HG03342 (cell line): ENCODE measurements around the gene NRP2.

ENCODE experiments used
- ATAC-seq: cut with Tn5 transposase; IDR thresholded peaks from one replicate; pipeline ENCODE4 v1.9.1; 2021; ENCODE audit warnings: mild to moderate bottlenecking, moderate library complexity; ENCODE audit not compliant: unreplicated experiment

NRP2 gene

GRCh38 chr2:205769879-205770278, 87.6 kb downstream of the NRP2 start:
- no peak for ATAC-seq

DNA sequence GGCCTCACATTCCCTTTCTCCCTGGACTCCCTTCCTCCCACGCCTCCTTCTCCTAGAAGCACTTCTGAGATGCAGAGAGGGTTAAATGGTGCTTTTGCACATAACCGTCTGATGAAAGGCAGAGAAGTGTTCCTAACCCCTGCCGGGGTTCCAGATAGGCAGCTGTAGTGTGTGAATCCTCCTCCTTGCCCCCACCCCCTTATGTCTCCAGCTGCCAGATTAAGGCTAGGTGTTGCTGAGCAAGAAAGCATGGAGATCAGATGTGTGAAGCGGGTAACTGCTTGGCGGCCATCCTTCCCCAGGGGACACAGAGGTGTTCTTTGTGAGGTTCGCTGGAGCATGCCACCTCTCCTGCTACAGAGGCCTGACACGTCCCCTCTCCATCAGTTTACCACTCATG, 88.3 kb downstream of the NRP2 start:
- no peak for ATAC-seq

DNA sequence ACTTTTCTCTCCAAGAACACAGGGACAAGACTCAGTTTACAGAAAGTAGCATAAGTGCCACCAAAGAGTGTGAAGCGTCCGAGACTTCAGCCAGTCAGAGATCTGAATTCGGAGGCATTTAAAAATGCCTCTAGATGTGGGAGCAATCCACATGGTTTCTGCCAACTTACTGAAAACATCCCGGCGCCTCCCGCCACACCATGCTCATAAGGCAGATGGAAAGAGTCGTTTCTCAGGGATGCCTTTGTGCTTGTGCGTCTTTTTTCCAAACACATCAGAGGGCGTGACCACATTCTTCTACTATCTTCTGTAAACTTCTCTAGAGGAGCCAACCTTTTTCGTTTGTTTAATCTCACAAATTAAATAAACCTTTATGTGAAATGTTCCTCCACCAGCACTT, 88.7 kb downstream of the NRP2 start:
- ATAC-seq = no peak

- no peak for ATAC-seq
Observed at GRCh38 chr2:205771666-205772065, 89.4 kb downstream of the NRP2 start.

DNA sequence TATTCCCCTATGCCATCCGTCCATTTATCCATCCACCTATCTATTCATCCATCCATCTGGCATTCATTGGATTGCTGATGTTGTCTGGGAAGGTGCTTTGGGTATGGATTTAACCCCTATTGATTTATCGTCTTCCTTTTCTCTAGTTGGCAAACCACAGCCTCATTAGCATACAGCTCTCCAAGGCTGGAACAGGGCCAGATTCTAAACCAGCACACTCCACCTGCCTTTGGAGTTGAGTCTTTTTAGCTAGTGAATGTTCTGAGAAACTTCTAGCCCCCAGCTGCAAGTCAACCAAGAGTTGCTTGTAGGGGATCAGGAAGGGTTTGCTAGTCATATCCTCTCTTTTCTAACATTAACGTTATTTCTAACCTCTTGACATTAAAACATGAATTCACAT, 90.7 kb downstream of the NRP2 start:
- no peak for ATAC-seq

DNA sequence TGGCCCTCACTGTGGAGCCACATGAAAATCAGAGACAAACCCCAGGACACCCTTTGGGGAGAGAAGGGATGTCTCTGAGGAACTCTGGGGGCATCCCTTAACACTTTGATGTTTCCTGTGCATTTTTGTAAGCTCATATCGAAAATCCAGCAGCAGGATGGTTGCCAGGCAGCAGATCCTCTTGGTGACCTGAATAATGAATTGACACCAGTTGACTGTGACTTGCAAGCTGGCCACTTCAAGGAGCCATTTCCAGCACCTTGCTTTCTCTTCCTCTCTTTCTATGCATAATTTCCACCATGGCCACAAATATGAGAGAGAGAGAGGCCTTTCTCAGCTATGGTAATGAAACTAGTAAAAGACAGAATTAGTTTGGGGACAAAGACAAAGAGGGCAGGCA, 91.7 kb downstream of the NRP2 start:
- no peak for ATAC-seq

DNA sequence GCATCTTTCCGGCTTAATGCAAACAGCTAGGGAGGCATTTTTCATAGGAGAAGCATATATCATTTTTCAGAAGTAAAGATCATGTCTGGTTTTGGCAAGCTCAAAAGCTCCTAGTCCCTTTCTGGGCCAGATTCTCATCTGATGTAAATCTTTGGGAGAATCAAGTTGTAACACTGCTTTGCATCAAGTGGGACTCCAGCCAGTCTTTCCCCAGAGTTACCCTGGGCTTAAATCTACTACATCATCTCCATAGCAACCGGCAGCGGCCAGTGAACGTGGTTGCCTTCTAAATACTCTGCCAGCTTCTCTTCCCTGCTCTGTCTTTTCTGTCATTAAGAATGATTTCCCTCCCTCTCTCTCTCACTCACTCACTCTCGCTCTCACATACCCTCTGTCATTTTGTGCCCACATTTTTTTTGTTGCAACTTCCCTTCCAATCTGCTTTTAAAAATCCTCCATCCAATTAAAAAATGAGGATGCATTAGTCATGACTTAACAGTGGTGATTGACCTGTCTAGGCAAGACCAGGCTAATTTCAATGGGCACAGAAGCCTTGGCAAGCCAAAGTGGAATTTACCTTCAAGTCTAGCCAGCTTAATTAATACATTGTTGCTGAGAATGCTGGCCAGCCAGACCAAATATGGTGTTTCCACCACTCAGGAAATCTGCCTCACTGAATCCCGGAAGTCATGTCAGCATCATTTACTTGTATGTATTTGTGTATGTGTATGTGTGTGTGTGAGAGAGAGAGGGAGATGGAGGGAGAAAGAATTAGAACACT, 93.0 kb downstream of the NRP2 start:
- ATAC-seq = peak; percentile 56

DNA sequence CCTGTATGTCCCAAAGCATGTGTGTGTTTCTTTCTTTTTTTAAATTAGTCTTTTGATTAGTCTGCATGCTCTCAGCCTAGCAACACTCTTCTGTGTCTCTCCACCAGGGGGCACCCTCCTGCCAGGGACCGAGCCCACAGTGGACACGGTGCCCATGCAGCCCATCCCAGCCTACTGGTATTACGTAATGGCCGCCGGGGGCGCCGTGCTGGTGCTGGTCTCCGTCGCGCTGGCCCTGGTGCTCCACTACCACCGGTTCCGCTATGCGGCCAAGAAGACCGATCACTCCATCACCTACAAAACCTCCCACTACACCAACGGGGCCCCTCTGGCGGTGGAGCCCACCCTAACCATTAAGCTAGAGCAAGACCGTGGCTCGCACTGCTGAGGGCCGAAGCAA, 93.8 kb downstream of the NRP2 start:
- no peak for ATAC-seq

DNA sequence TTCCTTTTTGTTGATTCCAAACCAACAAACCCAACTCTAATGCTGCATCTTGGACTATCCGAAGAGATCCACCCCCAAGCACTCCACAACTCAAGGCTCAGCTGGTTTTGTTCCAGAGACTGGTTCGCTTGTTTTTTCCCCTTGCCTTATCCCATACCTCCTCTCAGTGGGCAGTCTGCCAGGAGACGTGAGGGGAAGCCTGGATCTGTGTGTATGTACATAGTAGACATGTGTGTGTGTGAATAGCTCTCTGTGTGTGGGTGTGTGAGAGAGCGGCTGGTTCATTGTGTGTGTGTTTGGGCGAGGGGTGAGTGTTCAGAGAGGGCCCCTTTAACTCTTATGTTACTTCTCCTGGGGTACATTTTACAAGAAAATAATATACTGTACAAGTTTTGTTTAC, 94.4 kb downstream of the NRP2 start:
- ATAC-seq = no peak

GRCh38 chr2:205778356-205778755, 96.1 kb downstream of the NRP2 start:
- ATAC-seq = no peak

- ATAC-seq = no peak
Observed at GRCh38 chr2:205780645-205781044, 98.3 kb downstream of the NRP2 start.

DNA sequence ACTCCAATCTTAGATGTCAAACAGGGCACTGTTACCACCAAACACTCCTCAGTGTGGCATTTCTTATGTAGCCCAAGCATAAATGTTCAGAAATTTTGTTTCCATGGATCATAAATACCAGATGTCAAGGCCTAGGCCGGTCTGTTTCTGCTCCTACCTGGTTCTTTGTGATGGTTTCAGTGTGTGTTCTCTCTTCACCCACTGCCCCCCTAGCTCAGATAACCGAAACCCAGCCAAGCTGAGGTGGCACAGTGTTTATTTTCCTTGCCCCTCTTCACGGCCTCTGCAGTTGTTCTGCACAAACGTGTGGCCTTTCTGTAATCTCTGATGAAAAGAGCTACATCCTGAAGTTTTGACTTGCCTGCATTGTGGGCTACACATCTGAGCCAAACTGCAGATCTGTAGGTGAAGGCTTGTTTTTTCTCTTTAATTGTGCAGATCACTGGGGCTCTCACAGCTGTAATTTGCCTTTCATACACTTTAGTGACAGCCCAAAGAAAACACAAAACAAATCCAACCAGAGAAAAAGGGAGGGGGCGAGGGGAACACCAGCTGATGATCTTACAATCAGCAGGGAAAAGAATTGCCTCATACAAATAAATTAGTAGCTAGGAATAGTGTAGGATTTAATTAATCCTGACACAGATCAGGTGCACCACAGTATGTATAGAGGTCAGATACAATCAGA, 99.1 kb downstream of the NRP2 start:
- ATAC-seq = no peak

GRCh38 chr2:205782941-205783340, 100.6 kb downstream of the NRP2 start:
- ATAC-seq = no peak

- ATAC-seq = no peak
Observed at GRCh38 chr2:205783872-205784499, 101.7 kb downstream of the NRP2 start.

- ATAC-seq = no peak
Observed at GRCh38 chr2:205785507-205786260, 103.4 kb downstream of the NRP2 start.

GRCh38 chr2:205786976-205787375, 104.7 kb downstream of the NRP2 start:
- no peak for ATAC-seq

GRCh38 chr2:205787761-205788160, 105.5 kb downstream of the NRP2 start:
- ATAC-seq = no peak

DNA sequence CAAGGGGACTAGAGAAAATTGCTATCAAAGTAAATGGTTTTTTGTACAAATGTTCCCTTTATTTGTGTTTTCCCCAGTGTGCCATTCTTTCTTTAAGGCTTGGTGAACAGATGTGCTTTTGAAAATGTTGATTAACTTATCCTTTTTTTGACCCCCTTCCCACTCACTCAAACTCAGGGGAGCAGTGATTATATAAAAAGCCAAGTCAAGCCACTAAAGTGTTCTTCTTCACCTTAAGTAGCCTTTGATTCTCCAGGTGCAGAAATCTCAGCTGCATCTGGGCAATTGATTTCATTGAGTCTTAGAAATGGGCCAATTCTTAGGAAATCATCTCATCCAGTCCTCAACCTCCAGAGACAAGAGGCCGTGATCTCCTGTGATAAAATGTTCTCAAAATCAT, 107.6 kb downstream of the NRP2 start:
- ATAC-seq = no peak

- ATAC-seq = no peak
Observed at GRCh38 chr2:205792908-205793307, 110.6 kb downstream of the NRP2 start.

GRCh38 chr2:205796805-205797313, 114.6 kb downstream of the NRP2 start:
- no peak for ATAC-seq

GRCh38 chr2:205797866-205798265, 115.6 kb downstream of the NRP2 start:
- ATAC-seq = no peak
